Central memory CD8-positive, alpha-beta T cell (primary cell): ENCODE measurements around the gene RNU7-1.

Experiments used
- ATAC-seq: fragments of 150-1000 bp; cut with Tn5 transposase; replicated peaks from 2 replicates; pipeline ENCODE4 v1.10.0; 2022; ENCODE audit warnings: mild to moderate bottlenecking, moderate FRiP score, moderate number of reproducible peaks; ENCODE audit not compliant: poor library complexity, severe bottlenecking; ENCODE audit errors: extremely low read depth
- DNase-seq, 2 donors: peaks; one replicate each; pipeline ENCODE4 v3.0.0; 2021; ENCODE audit warnings: low spot score in 2 of 2
- H3K27ac Mint-ChIP-seq: one replicate; pipeline ENCODE4 v1.8.0; 2022; ENCODE audit warnings: low read depth, mild to moderate bottlenecking, moderate library complexity, mixed read lengths
- H3K27me3 Mint-ChIP-seq: one replicate; pipeline ENCODE4 v1.8.0; 2022; ENCODE audit warnings: mixed read lengths
- H3K36me3 Mint-ChIP-seq: one replicate; pipeline ENCODE4 v1.8.0; 2022; ENCODE audit warnings: mild to moderate bottlenecking, moderate library complexity, mixed read lengths; ENCODE audit not compliant: insufficient read depth
- H3K4me1 Mint-ChIP-seq: one replicate; pipeline ENCODE4 v1.8.0; 2022; ENCODE audit warnings: mixed read lengths
- H3K4me3 Mint-ChIP-seq: one replicate; pipeline ENCODE4 v1.8.0; 2022; ENCODE audit warnings: mild to moderate bottlenecking, moderate library complexity, mixed read lengths
- H3K9me3 Mint-ChIP-seq: one replicate; pipeline ENCODE4 v1.8.0; 2022; ENCODE audit warnings: mixed read lengths

Gene RNU7-1

GRCh38 chr12:6955108-6956020, 11.7 kb downstream of the RNU7-1 start:
- no peaks in the 10 kb centered on the region for H3K27me3 Mint-ChIP-seq
- peaks cover 87% of the 10 kb centered on the region for H3K4me1 Mint-ChIP-seq
- H3K4me3 Mint-ChIP-seq: peak overlapping the region; percentile 98
- peaks cover 72% of the 10 kb centered on the region for H3K36me3 Mint-ChIP-seq
- H3K9me3 Mint-ChIP-seq: no peaks in the 10 kb centered on the region
- DNase-seq: no peak
- H3K27ac Mint-ChIP-seq: peak overlapping the region; percentile 99
- ATAC-seq: no peak

GRCh38 chr12:6956021-6956727, 12.6 kb downstream of the RNU7-1 start:
- Mint-ChIP-seq H3K4me3 (peak overlapping the region; percentile 98), H3K27me3 (no peaks in the 10 kb centered on the region), H3K4me1 (peaks cover 88% of the 10 kb centered on the region), H3K9me3 (no peaks in the 10 kb centered on the region), H3K36me3 (peaks cover 77% of the 10 kb centered on the region), H3K27ac (peak overlapping the region; percentile 99)
- DNase-seq: no peak
- no peak for ATAC-seq

GRCh38 chr12:6957151-6957701, 13.6 kb downstream of the RNU7-1 start:
- Mint-ChIP-seq H3K27me3 (no peaks in the 10 kb centered on the region), H3K27ac (peak overlapping the region; percentile 99), H3K4me3 (peak overlapping the region; percentile 98), H3K9me3 (no peaks in the 10 kb centered on the region), H3K4me1 (peaks cover 92% of the 10 kb centered on the region), H3K36me3 (peaks cover 86% of the 10 kb centered on the region)
- DNase-seq (peak in 1 of 2 donors; percentile 57), ATAC-seq (peak; percentile 8)

- ATAC-seq: no peak
- Mint-ChIP-seq H3K9me3 (no peaks in the 10 kb centered on the region), H3K4me3 (peak overlapping the region; percentile 98), H3K36me3 (peaks cover 81% of the 10 kb centered on the region), H3K4me1 (peaks cover 86% of the 10 kb centered on the region), H3K27me3 (no peaks in the 10 kb centered on the region), H3K27ac (peak overlapping the region; percentile 99)
- no peak for DNase-seq
Observed at GRCh38 chr12:6957741-6958608, 14.4 kb downstream of the RNU7-1 start.

- DNase-seq: no peak
- H3K27ac Mint-ChIP-seq: peak overlapping the region; percentile 99
- ATAC-seq: no peak
- peaks cover 82% of the 10 kb centered on the region for H3K4me1 Mint-ChIP-seq
- H3K27me3 Mint-ChIP-seq: no peaks in the 10 kb centered on the region
- no peaks in the 10 kb centered on the region for H3K9me3 Mint-ChIP-seq
- H3K36me3 Mint-ChIP-seq: peaks cover 76% of the 10 kb centered on the region
- H3K4me3 Mint-ChIP-seq: peak overlapping the region; percentile 98
Observed at GRCh38 chr12:6958609-6959057, 15.0 kb downstream of the RNU7-1 start.

GRCh38 chr12:6959058-6959804, 15.6 kb downstream of the RNU7-1 start:
- DNase-seq (peak in 1 of 2 donors; percentile 73), ATAC-seq (peak; percentile 64)
- H3K36me3 Mint-ChIP-seq: peaks cover 70% of the 10 kb centered on the region
- H3K27ac Mint-ChIP-seq: peak overlapping the region; percentile 99
- peak overlapping the region; percentile 98 for H3K4me3 Mint-ChIP-seq
- H3K9me3 Mint-ChIP-seq: no peaks in the 10 kb centered on the region
- no peaks in the 10 kb centered on the region for H3K27me3 Mint-ChIP-seq
- H3K4me1 Mint-ChIP-seq: peaks cover 76% of the 10 kb centered on the region

- Mint-ChIP-seq H3K36me3 (peaks cover 67% of the 10 kb centered on the region), H3K9me3 (no peaks in the 10 kb centered on the region), H3K4me3 (peak overlapping the region; percentile 98), H3K27me3 (no peaks in the 10 kb centered on the region), H3K4me1 (peaks cover 75% of the 10 kb centered on the region), H3K27ac (peak overlapping the region; percentile 99)
- ATAC-seq (no peak), DNase-seq (no peak)
Observed at GRCh38 chr12:6959805-6960592, 16.4 kb downstream of the RNU7-1 start.

GRCh38 chr12:6960593-6961277, 17.1 kb downstream of the RNU7-1 start:
- Mint-ChIP-seq H3K27ac (peak overlapping the region; percentile 99), H3K27me3 (no peaks in the 10 kb centered on the region), H3K36me3 (peaks cover 65% of the 10 kb centered on the region), H3K4me3 (peak overlapping the region; percentile 98), H3K9me3 (no peaks in the 10 kb centered on the region), H3K4me1 (peaks cover 73% of the 10 kb centered on the region)
- DNase-seq: no peak
- ATAC-seq: peak; percentile 9

GRCh38 chr12:6961278-6961694, 17.7 kb downstream of the RNU7-1 start:
- DNase-seq (peak in 1 of 2 donors; percentile 87), ATAC-seq (peak; percentile 80)
- H3K27me3 Mint-ChIP-seq: no peaks in the 10 kb centered on the region
- H3K4me1 Mint-ChIP-seq: peaks cover 68% of the 10 kb centered on the region
- peaks cover 61% of the 10 kb centered on the region for H3K36me3 Mint-ChIP-seq
- H3K4me3 Mint-ChIP-seq: peak overlapping the region; percentile 98
- H3K27ac Mint-ChIP-seq: peak overlapping the region; percentile 99
- no peaks in the 10 kb centered on the region for H3K9me3 Mint-ChIP-seq

GRCh38 chr12:6961695-6962284, 18.2 kb downstream of the RNU7-1 start:
- DNase-seq (no peak), ATAC-seq (peak; percentile 5)
- no peaks in the 10 kb centered on the region for H3K27me3 Mint-ChIP-seq
- H3K36me3 Mint-ChIP-seq: peaks cover 61% of the 10 kb centered on the region
- peak overlapping the region; percentile 99 for H3K27ac Mint-ChIP-seq
- peak overlapping the region; percentile 98 for H3K4me3 Mint-ChIP-seq
- H3K9me3 Mint-ChIP-seq: no peaks in the 10 kb centered on the region
- H3K4me1 Mint-ChIP-seq: peaks cover 63% of the 10 kb centered on the region
